ENCODE data around the gene VILL. TPM values are rescaled to one million over a fixed set of nuclear protein-coding genes. Genes with fewer than 3 reads are reported as not detected.
"Not testable (repeated sequence)": the region's sequence is repeated elsewhere in the genome, so short reads cannot be mapped to it uniquely, and the experiment has no call there.

The VILL gene
- total RNA-seq, 4 donors from 2014 or later = 1.8 to 18.7 (median 6.3) TPM

GRCh38 chr3:37969596-37970100 is 20.9 kb upstream of the VILL start:
- no peaks in the 10 kb centered on the region for H3K27me3 ChIP-seq
- no peaks in the 10 kb centered on the region for H3K36me3 ChIP-seq
- no peak for DNase-seq
- no peaks in the 10 kb centered on the region for H3K9me3 ChIP-seq
- no peaks in the 10 kb centered on the region for H3K4me1 ChIP-seq
- no peak overlapping the region for H3K27ac ChIP-seq
- H3K4me3 ChIP-seq = no peak overlapping the region
- intact Hi-C loops (cut with DNase I; ENCODE audit: low total_unique reads) = no loop called here
- TF ChIP-seq, protein P1, sequence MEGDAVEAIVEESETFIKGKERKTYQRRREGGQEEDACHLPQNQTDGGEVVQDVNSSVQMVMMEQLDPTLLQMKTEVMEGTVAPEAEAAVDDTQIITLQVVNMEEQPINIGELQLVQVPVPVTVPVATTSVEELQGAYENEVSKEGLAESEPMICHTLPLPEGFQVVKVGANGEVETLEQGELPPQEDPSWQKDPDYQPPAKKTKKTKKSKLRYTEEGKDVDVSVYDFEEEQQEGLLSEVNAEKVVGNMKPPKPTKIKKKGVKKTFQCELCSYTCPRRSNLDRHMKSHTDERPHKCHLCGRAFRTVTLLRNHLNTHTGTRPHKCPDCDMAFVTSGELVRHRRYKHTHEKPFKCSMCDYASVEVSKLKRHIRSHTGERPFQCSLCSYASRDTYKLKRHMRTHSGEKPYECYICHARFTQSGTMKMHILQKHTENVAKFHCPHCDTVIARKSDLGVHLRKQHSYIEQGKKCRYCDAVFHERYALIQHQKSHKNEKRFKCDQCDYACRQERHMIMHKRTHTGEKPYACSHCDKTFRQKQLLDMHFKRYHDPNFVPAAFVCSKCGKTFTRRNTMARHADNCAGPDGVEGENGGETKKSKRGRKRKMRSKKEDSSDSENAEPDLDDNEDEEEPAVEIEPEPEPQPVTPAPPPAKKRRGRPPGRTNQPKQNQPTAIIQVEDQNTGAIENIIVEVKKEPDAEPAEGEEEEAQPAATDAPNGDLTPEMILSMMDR (IDR thresholded peaks at IDR 0.05) = no peak
- TF ChIP-seq POLR2A (IDR thresholded peaks at IDR 0.05) = no peak

GRCh38 chr3:37970802-37971201 is 19.8 kb upstream of the VILL start:
- intact Hi-C loops (cut with DNase I; ENCODE audit: low total_unique reads) = no loop called here
- no peak for TF ChIP-seq POLR2A (IDR thresholded peaks at IDR 0.05)
- TF ChIP-seq, protein P1 (IDR thresholded peaks at IDR 0.05) = no peak

DNA sequence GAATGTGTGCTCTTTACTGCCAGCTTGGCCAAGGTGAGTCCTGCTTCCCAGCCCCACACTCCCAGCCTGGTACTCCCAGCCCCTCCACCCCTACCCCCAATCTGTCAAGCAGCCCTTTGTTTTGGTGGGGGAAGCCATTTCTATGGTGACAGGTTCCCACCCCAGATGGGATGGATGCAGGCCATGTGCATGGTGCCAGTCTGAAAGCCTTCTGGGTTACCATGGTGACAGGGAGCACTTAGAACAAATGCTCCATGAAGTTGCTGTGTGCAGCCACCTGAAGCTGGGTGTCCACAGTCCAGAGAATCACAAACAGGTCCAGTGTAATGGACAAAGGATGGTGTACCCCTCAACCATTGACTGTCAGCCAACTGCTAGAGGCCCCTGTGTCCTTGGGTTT is 19.1 kb upstream of the VILL start:
- intact Hi-C loops (cut with DNase I; ENCODE audit: low total_unique reads) = no loop called here
- H3K4me1 ChIP-seq = no peaks in the 10 kb centered on the region
- H3K9me3 ChIP-seq = no peaks in the 10 kb centered on the region
- H3K27ac ChIP-seq = no peak overlapping the region
- DNase-seq = no peak
- TF ChIP-seq POLR2A (IDR thresholded peaks at IDR 0.05) = no peak
- TF ChIP-seq, protein P1 (IDR thresholded peaks at IDR 0.05) = no peak
- no peaks in the 10 kb centered on the region for H3K36me3 ChIP-seq
- H3K27me3 ChIP-seq = no peaks in the 10 kb centered on the region
- H3K4me3 ChIP-seq = no peak overlapping the region

More at GRCh38 chr3:37970802-37971201, 19.8 kb upstream of the VILL start:
- no peak overlapping the region for H3K4me3 ChIP-seq
- H3K4me1 ChIP-seq = no peaks in the 10 kb centered on the region
- H3K9me3 ChIP-seq = no peaks in the 10 kb centered on the region
- no peak for DNase-seq
- H3K27ac ChIP-seq = no peak overlapping the region
- no peaks in the 10 kb centered on the region for H3K36me3 ChIP-seq
- no peaks in the 10 kb centered on the region for H3K27me3 ChIP-seq

DNA sequence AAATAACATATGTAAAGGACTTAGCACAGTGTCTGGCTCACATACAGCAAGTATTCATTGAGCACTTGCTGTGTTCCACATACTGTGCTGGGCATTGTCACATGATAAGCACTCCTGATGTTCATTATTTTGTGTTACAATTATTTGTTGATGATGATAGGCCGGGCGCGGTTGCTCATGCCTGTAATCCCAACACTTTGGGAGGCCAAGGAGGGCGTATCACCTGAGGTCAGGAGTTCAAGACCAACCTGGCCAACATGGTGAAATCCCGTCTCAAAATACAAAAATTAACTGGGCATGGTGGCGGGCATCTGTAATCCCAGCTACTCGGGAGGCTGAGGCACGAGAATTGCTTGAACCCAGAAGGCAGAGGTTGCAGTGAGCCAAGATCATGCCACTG is 18.5 kb upstream of the VILL start:
- H3K4me1 ChIP-seq; DNase-seq; H3K36me3 ChIP-seq; intact Hi-C loops (cut with DNase I; ENCODE audit: low total_unique reads); H3K27ac ChIP-seq; H3K4me3 ChIP-seq; H3K9me3 ChIP-seq; H3K27me3 ChIP-seq: not testable (repeated sequence)

DNA sequence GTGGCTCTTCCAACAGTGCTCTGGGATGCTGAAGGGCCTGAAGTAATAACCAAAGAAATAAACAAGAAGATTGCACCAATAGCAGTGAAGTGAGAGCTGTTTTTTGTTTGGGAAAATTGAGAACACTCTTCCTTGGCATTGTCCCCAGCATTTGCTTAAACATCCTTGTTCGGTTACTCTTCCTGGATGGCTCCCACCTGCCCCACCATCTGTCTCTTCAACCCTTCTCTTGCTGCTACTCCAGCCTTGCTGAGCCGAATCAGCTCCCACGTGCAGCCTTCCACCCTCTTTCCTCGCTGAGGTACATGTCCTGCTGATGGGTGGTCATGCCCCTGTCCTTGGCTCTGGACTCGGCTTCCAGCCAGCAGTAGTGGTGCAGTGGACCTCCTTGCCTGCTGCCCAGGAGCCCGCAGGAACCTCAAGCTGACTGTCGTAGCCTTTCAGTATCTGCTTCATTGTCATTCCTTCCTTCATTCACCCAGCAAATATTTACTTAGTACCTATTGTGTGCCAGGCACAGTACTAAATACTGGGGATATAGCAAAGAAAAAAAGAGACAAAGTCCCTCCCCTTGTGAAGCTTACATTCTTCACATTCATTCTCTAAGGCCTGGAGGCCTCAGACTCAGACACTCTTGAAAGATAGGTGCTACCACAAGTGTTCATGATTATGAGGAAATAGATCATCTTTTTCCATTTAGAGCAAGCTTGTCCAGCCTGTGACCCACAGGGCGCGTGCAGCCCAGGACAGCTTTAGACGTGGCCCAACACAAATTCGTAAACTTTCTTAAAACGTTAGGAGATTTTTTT is 17.1 kb upstream of the VILL start:
- H3K27me3 ChIP-seq = no peaks in the 10 kb centered on the region
- no peak overlapping the region for H3K27ac ChIP-seq
- TF ChIP-seq POLR2A (IDR thresholded peaks at IDR 0.05) = no peak
- TF ChIP-seq, protein P1 (IDR thresholded peaks at IDR 0.05) = no peak
- H3K4me3 ChIP-seq = no peak overlapping the region
- H3K36me3 ChIP-seq = no peaks in the 10 kb centered on the region
- intact Hi-C loops (cut with DNase I; ENCODE audit: low total_unique reads) = no loop called here
- no peak for DNase-seq
- no peaks in the 10 kb centered on the region for H3K4me1 ChIP-seq
- no peaks in the 10 kb centered on the region for H3K9me3 ChIP-seq
